Measurements from ENCODE around the gene CDH4. TPM values are rescaled to one million over a fixed set of nuclear protein-coding genes. Genes with fewer than 3 reads are reported as not detected.

CDH4 gene
- total RNA-seq, 1 donor from 2014 or later, result 39.7 TPM

DNA sequence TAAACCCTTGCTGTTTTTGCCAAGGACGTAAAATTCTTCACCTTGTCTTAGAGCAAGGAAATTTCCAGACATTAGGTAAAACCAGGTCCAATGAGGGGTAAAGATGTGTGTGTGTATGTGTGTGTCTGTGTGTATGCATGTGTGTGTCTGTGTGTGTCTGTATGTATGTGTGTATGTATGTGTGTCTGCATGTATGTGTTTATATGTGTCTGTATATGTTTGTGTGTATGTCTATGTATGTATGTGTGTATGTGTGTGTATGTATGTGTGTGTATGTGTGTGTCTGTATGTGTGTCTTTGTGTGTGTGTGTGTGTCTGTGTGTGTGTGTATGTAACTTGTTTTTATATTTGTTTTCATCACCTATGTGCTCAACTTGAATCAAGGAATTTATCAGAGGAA, 439.9 kb downstream of the CDH4 start:
- Histone ChIP-seq H3K36me3 (ENCODE audit: control insufficient read depth, insufficient read depth, low read length) (no peaks in the 10 kb centered on the region), H3K27me3 (ENCODE audit: control insufficient read depth, insufficient read depth, low read length) (no peaks in the 10 kb centered on the region), H3K4me3 (ENCODE audit: low read depth, low read length) (no peak overlapping the region)
- no peak for DNase-seq (ENCODE audit: low read depth)
- TF ChIP-seq, protein P1, sequence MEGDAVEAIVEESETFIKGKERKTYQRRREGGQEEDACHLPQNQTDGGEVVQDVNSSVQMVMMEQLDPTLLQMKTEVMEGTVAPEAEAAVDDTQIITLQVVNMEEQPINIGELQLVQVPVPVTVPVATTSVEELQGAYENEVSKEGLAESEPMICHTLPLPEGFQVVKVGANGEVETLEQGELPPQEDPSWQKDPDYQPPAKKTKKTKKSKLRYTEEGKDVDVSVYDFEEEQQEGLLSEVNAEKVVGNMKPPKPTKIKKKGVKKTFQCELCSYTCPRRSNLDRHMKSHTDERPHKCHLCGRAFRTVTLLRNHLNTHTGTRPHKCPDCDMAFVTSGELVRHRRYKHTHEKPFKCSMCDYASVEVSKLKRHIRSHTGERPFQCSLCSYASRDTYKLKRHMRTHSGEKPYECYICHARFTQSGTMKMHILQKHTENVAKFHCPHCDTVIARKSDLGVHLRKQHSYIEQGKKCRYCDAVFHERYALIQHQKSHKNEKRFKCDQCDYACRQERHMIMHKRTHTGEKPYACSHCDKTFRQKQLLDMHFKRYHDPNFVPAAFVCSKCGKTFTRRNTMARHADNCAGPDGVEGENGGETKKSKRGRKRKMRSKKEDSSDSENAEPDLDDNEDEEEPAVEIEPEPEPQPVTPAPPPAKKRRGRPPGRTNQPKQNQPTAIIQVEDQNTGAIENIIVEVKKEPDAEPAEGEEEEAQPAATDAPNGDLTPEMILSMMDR (IDR thresholded peaks at IDR 0.05; ENCODE audit: insufficient read depth, low read length, poor library complexity, severe bottlenecking), result no peak

DNA sequence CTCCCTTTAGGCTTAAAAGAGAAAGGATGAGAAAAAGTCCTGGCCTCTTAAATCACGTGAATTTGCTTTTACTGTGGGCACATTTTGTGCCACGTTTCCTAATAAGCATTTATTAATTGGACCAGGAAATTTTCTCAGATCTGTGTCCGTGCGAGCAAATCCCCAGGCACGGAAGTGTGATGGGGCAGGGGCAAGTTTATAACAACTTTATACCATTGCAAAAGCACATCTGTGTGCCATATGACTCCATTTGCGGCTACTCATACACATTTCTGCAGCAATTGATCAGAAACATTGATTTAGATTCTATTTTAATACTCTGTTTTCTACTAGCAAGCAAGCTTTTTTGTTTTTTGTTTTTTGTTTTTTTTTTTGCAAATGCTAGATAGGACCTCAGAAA, 440.4 kb downstream of the CDH4 start:
- TF ChIP-seq, protein P1 (IDR thresholded peaks at IDR 0.05; ENCODE audit: insufficient read depth, low read length, poor library complexity, severe bottlenecking), result no peak
- Histone ChIP-seq H3K4me3 (ENCODE audit: low read depth, low read length) (no peak overlapping the region), H3K27me3 (ENCODE audit: control insufficient read depth, insufficient read depth, low read length) (no peaks in the 10 kb centered on the region), H3K36me3 (ENCODE audit: control insufficient read depth, insufficient read depth, low read length) (no peaks in the 10 kb centered on the region)
- DNase-seq (ENCODE audit: low read depth), result no peak

DNA sequence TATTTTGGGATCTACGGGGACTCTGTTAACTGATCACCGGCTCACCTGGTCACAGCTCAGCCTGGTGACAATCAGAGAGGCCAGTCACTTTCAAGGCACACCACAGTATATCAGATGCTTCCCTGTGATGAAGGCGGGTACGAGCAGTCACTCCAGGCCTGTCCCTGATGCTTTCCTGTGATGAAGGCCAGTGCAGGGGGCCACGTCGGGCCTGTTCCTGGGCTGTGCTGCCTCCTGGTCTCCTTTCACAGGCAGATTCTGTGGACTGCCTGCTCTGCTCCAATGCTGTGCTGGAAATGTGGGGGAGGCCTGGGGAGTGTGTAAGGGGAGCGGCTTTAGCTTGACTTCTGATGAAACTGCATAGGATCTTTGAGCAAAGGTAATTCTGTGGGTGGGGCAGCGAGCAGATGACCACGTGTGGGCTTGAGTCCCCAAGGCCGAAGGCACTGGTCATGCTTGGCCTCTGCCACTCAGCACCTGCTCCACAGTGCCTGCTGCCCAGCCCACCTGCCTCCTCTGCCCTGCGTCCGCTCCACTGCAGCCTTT, 441.1 kb downstream of the CDH4 start:
- no peaks in the 10 kb centered on the region for H3K36me3 ChIP-seq (ENCODE audit: control insufficient read depth, insufficient read depth, low read length)
- TF ChIP-seq, protein P1 (IDR thresholded peaks at IDR 0.05; ENCODE audit: insufficient read depth, low read length, poor library complexity, severe bottlenecking), result no peak
- H3K4me3 ChIP-seq (ENCODE audit: low read depth, low read length), result no peak overlapping the region
- H3K27me3 ChIP-seq (ENCODE audit: control insufficient read depth, insufficient read depth, low read length), result no peaks in the 10 kb centered on the region
- DNase-seq (ENCODE audit: low read depth), result no peak

DNA sequence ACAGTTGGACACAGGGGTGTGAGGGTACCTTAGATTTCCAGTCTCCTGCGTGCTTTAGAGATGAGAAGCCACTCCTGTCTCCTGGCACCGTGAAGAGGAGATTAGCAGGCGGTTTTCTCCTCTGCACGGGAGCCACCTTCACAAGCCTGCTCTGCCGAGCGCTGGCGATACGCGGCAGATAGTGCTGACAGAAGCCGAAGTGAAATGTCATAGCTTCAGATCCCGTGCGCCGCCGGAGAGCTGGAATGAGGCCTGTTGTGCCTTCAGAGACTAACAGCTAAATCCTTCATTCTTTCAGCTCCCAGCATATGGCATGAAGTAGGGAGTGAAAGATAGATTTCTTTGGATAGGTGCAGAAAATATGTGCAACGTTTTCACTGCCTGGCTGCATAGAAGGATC, 442.6 kb downstream of the CDH4 start:
- no peaks in the 10 kb centered on the region for H3K27me3 ChIP-seq (ENCODE audit: control insufficient read depth, insufficient read depth, low read length)
- TF ChIP-seq, protein P1 (IDR thresholded peaks at IDR 0.05; ENCODE audit: insufficient read depth, low read length, poor library complexity, severe bottlenecking), result no peak

DNA sequence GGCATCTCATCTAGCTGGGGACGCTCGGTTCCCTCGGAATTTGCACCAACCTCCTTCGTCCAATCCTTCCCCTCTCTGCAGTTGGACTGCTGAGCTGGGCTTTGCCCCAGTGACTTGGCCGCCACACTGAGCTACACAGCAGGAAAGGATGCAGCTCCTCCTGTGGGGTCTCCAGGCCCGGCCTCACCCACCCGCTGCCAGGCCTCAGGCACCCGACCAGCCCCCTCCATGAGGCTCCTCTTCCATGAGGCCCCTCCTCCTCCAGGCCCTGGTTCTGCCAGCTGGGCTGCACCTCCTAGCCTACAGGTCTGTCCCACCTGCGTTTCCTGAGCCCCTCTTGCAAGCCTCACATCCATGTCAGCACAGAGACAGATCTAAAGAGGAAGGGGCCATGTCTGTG, 443.7 kb downstream of the CDH4 start:
- no peak for DNase-seq (ENCODE audit: low read depth)
- H3K36me3 ChIP-seq (ENCODE audit: control insufficient read depth, insufficient read depth, low read length), result no peaks in the 10 kb centered on the region
- TF ChIP-seq, protein P1 (IDR thresholded peaks at IDR 0.05; ENCODE audit: insufficient read depth, low read length, poor library complexity, severe bottlenecking), result no peak
- no peak overlapping the region for H3K4me3 ChIP-seq (ENCODE audit: low read depth, low read length)
- no peaks in the 10 kb centered on the region for H3K27me3 ChIP-seq (ENCODE audit: control insufficient read depth, insufficient read depth, low read length)

More for the DNA sequence above, 442.6 kb downstream of the CDH4 start:
- Histone ChIP-seq H3K36me3 (ENCODE audit: control insufficient read depth, insufficient read depth, low read length) (no peaks in the 10 kb centered on the region), H3K4me3 (ENCODE audit: low read depth, low read length) (no peak overlapping the region)
- no peak for DNase-seq (ENCODE audit: low read depth)

DNA sequence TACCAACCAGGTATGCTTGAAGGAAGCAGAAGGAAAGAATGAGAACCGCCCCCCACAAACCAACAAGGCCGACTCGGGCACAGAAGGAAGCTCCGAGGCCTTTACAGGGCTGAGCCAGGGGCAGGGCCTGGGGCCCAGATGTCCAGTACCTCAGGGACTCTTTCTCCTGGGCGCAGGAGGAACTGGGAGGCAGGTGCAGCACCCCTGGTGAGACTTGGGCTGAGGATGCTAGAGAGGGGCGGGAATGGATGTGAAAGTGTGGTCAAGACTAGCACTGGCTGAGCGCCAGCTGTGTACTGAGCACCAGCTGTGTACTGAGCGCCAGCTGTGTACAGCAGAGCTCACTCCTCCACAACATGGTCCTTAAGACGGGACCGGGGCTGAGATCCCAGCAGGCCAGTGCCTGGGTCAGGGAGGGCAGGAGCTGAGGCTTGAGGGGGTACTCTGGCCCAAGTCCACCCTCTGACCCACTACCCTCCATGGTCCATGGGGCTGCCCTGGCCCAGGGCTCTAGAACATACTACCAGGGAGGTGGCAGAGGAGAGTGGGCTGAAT, 444.2 kb downstream of the CDH4 start:
- no peaks in the 10 kb centered on the region for H3K27me3 ChIP-seq (ENCODE audit: control insufficient read depth, insufficient read depth, low read length)
- DNase-seq (ENCODE audit: low read depth), result no peak
- H3K4me3 ChIP-seq (ENCODE audit: low read depth, low read length), result no peak overlapping the region
- no peaks in the 10 kb centered on the region for H3K36me3 ChIP-seq (ENCODE audit: control insufficient read depth, insufficient read depth, low read length)
- TF ChIP-seq, protein P1 (IDR thresholded peaks at IDR 0.05; ENCODE audit: insufficient read depth, low read length, poor library complexity, severe bottlenecking), result no peak
